ENCODE measurements around the gene KCNQ5. TPM values are rescaled to one million over a fixed set of nuclear protein-coding genes. Genes with fewer than 3 reads are reported as not detected.

Gene KCNQ5
- total RNA-seq, 1 donor from 2014 or later: 0.11 TPM

GRCh38 chr6:72783666-72784065 is 161.8 kb downstream of the KCNQ5 start:
- H3K27ac ChIP-seq (replicated peaks): no peak overlapping the region
- intact Hi-C loops (cut with micrococcal nuclease): no loop called here

DNA sequence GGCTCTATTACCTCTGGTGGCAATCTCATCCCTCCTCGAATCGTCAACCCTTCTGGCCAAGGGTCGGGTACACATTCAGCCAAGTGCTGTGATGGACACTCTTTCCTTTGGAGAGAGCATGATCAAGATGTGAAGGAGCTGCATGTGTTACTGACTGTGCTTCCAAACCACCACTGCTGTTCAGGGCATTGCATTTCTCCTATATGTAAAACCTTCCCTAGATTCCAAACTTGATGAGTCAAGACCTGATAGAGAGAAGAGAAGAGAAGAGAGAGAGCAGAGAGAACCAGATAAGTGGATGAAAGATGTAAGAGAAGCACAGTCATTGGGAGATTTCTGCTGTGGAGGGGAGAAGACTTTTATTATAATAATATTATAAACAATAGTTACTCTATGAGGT is 162.2 kb downstream of the KCNQ5 start:
- H3K9me3 ChIP-seq (replicated peaks): no peaks in the 10 kb centered on the region
- H3K27me3 ChIP-seq (ENCODE audit: low read depth): no peaks in the 10 kb centered on the region
- no peak overlapping the region for H3K27ac ChIP-seq (replicated peaks)
- DNase-seq: no peak
- H3K4me3 ChIP-seq: no peak overlapping the region
- TF ChIP-seq CTCF (IDR thresholded peaks at IDR 0.05; ENCODE audit: borderline replicate concordance): no peak
- H3K36me3 ChIP-seq: no peaks in the 10 kb centered on the region
- no peaks in the 10 kb centered on the region for H3K4me1 ChIP-seq
- intact Hi-C loops (cut with micrococcal nuclease): no loop called here

More at GRCh38 chr6:72783666-72784065, 161.8 kb downstream of the KCNQ5 start:
- Histone ChIP-seq H3K27me3 (ENCODE audit: low read depth) (no peaks in the 10 kb centered on the region), H3K4me1 (no peaks in the 10 kb centered on the region), H3K4me3 (no peak overlapping the region), H3K36me3 (no peaks in the 10 kb centered on the region), H3K9me3 (replicated peaks) (no peaks in the 10 kb centered on the region)
- TF ChIP-seq CTCF (IDR thresholded peaks at IDR 0.05; ENCODE audit: borderline replicate concordance): no peak
- DNase-seq: no peak

DNA sequence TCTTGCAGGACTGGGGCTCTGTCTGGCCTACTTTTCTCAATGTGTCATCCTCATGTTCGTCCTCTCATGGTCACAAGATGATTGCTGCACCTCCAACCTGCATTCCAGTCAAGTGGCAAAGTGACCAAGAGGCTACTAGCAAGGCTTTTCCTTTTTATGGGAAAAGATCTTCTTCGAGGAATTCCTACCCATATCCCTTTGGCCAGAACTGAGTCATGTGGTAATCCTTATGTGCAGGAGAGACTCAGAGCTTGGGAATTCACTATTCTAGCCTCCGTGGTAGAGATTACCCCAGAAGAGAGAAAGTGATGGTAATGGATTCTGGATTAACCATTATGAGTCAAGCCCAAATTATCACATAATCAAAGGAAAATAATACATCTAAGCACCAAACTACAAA is 162.7 kb downstream of the KCNQ5 start:
- Histone ChIP-seq H3K27ac (replicated peaks) (no peak overlapping the region), H3K4me1 (no peaks in the 10 kb centered on the region), H3K36me3 (no peaks in the 10 kb centered on the region), H3K9me3 (replicated peaks) (no peaks in the 10 kb centered on the region), H3K4me3 (no peak overlapping the region), H3K27me3 (ENCODE audit: low read depth) (no peaks in the 10 kb centered on the region)
- no peak for DNase-seq
- intact Hi-C loops (cut with micrococcal nuclease): no loop called here
- TF ChIP-seq CTCF (IDR thresholded peaks at IDR 0.05; ENCODE audit: borderline replicate concordance): no peak

DNA sequence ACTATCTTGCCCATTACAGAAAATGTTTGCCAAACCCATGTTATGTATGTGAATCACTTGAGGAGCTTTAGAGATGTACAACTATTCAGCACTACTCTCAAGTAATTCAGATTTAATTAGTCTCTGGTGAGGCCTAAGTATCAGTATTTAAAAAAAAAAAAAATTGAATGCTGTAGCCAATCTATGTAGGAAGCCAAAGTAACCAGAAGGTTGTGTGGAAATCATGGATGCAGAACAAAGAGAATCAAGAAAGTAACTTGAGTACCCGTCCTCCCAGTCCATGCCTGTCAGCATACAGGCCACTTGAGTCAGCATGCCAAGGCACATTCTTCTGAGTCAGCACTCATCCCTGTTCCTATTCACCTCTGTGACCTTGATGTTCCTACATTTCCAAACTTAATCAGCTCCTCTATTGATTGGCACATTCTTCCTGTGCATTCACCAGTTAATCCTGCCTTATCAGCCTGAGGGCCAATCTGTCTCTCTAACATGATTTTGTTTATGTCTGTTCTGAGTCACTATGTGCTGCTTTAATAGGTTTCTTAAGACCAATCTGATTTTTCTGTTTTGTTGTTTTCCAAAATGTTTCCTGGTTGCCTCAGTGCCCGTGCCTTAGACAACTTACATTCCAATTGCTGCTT is 165.6 kb downstream of the KCNQ5 start:
- no peak overlapping the region for H3K27ac ChIP-seq (replicated peaks)
- no peaks in the 10 kb centered on the region for H3K27me3 ChIP-seq (ENCODE audit: low read depth)
- intact Hi-C loops (cut with micrococcal nuclease): no loop called here
- no peak for TF ChIP-seq CTCF (IDR thresholded peaks at IDR 0.05; ENCODE audit: borderline replicate concordance)
- H3K36me3 ChIP-seq: no peaks in the 10 kb centered on the region
- no peaks in the 10 kb centered on the region for H3K4me1 ChIP-seq
- no peaks in the 10 kb centered on the region for H3K9me3 ChIP-seq (replicated peaks)
- H3K4me3 ChIP-seq: no peak overlapping the region
- no peak for DNase-seq

DNA sequence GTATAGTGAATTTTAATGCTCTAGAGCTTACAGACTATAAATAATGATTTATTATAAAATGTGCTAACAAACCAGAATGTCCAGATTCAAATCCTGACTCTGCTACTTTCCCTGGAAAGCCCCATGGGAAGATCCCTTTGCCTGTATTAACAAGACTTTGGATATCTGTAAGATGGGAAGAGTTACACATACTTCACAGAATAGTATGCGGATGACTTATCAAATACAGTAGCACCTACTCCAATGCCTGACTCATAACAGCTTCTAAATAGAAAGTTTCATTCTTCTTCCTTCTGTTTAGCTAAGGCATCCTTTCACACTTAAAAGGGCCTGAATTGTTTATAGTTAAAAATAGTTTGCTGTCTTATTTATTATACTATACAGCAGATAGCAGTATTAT is 166.3 kb downstream of the KCNQ5 start:
- Histone ChIP-seq H3K27me3 (ENCODE audit: low read depth) (no peaks in the 10 kb centered on the region), H3K4me3 (no peak overlapping the region), H3K36me3 (no peaks in the 10 kb centered on the region), H3K4me1 (no peaks in the 10 kb centered on the region), H3K9me3 (replicated peaks) (no peaks in the 10 kb centered on the region), H3K27ac (replicated peaks) (no peak overlapping the region)
- DNase-seq: no peak
- TF ChIP-seq CTCF (IDR thresholded peaks at IDR 0.05; ENCODE audit: borderline replicate concordance): no peak
- intact Hi-C loops (cut with micrococcal nuclease): no loop called here
